Daoy (cell line): ENCODE data around the gene PI4K2A. TPM values are rescaled to one million over a fixed set of nuclear protein-coding genes. Genes with fewer than 3 reads are reported as not detected.

ENCODE experiments used
- DNase-seq: peaks from one replicate; pipeline ENCODE4 v3.0.0-alpha.2; 2015; ENCODE audit warnings: low read depth
- total RNA-seq: library from RNA; depleted of rRNA; stranded (reverse); fragments of >200 nt; shearing (Covaris generic); gene quantifications from 2 replicates; pipeline ENCODE4 v1.2.3, GENCODE V29; 2014

The PI4K2A gene
- total RNA-seq, 1 experiment from 2014 or later = 14.5 TPM

DNA sequence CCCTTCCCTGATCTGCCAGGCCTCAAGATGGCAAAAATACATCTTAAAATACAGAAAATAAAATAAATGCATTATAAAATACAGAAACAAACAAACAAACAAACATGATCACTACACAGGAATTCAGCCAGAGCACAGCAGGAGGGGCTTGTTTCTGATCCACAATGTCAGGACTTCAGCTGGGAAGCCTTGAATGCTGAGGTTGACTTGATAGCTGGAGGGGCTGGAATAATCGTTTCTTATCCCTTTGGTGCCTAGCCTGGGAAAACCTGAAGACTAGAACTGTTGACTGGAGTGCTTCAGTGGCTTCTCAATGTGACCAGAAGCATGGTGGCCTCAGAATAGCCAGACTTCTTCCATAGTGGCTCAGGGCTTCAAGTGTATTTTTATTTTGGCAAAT, 63.9 kb downstream of the PI4K2A start:
- DNase-seq = no peak

DNA sequence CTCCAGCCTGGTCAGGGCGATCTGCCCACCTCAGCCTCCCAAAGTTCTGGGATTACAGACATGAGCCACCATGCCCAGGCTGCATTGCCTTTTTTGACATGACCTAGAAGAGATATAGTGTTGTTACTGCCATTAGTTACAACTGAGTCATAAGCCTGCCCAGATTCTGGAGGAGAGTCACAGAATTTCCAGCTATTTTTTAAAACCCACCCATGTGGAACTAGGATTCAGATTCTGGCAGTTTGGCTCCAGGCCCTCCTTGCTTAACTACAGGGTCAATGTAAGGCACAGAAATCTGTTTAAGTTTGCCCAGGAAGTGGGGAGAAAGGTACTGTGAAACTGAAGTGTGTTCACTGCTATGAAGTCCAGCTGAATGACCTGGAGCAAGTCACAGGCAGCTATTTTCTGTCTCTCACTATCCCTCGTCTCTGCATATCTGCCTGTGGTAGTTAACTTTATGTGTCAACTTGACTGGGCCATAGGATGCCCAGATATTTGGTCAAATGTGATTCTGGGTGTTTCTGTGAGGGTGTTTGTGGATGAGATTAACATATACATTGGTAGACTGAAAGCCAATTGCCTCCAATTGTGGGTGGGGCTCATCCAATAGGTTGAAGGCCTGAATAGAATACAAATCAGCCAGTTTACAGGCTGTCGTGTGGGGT, 64.7 kb downstream of the PI4K2A start:
- DNase-seq = no peak

DNA sequence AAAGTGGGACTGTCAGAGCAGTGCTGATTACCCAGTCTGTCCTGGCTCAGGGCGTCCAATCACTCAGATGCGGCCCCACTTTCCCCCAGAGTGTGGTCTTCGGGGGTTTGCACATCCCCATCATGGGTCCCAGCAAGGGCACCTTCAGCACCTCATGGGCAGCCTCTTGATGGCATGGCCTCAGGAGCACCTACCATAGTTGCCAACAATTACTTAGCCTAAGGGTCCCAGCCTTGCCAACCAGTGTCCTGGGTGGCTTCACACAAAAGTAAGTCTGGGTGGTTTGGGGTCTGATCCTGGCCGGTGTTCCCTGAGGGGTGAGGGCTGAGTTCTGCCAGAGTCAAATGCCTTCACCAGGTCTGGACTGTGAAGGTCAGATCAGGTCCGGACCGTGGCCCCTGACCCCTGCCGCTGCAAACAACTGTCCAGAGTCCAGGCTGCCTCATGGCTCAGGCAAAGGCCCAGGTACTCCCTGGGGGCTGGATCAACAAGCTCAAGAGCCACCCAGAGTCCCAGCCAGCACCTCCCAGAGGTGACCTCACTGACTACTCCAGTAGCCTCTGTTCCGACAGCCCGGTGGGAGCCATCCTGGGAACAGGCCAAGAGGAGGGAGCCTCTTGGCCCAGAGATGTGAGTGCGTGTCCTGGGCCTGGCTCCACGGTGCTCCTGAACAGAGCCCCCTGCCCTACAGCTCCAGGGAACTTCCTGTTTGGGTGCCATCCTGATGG, 66.8 kb downstream of the PI4K2A start:
- DNase-seq = no peak

- DNase-seq = no peak
Observed at GRCh38 chr10:97708167-97708566, 67.7 kb downstream of the PI4K2A start.

- DNase-seq = peak; percentile 37
Observed at GRCh38 chr10:97708976-97709946, 68.8 kb downstream of the PI4K2A start.

GRCh38 chr10:97711640-97712572, 71.4 kb downstream of the PI4K2A start:
- DNase-seq = no peak

- peak; percentile 82 for DNase-seq
Observed at GRCh38 chr10:97713339-97713825, 72.9 kb downstream of the PI4K2A start, which contains the start of gene MARVELD1. Gene MARVELD1 (plus strand): TSS chr10:97713730. CDS start chr10:97713877, 147 bp downstream.

- DNase-seq = peak; percentile 79
Observed at GRCh38 chr10:97713826-97714400, 73.4 kb downstream of the PI4K2A start.

- DNase-seq = peak; percentile 68
Observed at GRCh38 chr10:97714401-97715258, 74.2 kb downstream of the PI4K2A start.

GRCh38 chr10:97715259-97715874, 74.9 kb downstream of the PI4K2A start:
- DNase-seq = no peak

GRCh38 chr10:97717627-97718026, 77.2 kb downstream of the PI4K2A start:
- DNase-seq = no peak

DNA sequence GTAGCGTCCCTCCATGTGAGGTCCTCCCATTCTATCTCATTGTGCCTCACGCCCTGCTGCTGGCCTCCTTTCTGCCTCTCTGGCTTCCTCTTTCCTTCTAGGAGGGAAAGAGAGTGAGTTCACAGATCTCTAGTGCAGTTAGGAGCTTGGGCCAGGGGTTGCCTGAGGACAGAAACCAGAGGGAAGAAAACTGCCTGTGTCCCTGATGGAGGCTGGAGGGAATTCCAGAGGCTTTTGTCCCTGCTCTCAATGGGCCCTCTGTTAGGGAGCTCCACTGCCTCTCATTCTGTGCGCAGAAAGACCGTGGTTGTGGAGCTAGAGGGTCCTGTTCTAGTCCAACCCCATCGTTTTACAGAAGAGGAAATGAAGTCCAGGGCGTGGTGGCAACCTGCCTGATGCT, 77.7 kb downstream of the PI4K2A start:
- no peak for DNase-seq

DNA sequence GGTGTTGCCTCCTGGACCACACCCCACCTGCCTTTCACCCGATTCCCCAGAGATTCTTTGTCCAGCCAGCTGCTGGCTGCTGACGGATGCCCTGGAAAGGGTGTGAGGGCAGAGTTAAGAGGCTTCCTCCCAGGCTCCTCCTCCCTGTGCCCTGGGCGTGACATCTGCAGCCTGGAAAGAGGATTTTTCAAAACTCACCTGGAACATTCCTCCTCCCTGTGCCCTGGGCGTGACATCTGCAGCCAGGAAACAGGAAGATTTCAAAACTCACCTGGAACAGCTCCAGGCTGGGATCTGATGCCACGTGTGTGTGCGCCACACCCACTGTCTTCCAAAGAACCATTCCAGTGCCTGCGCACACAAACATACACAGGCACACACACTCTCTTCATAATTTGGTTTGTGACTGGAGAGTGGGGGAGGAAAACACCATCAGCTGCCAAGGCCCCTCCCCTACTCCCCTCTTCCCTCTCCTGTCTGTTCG, 78.2 kb downstream of the PI4K2A start:
- no peak for DNase-seq

DNA sequence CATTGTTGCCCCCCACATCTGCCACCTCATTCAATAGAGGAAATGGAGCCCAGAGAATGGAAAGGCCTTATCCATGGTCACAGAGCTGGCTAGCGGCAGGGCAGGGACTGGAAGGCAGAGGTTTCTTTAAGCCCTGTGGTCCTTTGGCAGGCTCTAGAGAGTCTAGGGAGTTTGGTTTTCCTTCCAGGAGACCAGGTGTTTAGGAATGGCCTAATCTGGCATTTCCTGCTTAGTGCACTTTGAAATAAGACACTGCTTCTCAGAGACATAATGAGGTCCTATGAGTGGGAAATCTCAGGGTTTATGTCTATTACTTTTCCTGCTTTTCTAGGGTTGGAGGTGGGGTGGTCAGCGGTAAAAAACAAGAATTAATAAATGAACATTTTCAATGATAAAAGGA, 79.1 kb downstream of the PI4K2A start:
- no peak for DNase-seq

DNA sequence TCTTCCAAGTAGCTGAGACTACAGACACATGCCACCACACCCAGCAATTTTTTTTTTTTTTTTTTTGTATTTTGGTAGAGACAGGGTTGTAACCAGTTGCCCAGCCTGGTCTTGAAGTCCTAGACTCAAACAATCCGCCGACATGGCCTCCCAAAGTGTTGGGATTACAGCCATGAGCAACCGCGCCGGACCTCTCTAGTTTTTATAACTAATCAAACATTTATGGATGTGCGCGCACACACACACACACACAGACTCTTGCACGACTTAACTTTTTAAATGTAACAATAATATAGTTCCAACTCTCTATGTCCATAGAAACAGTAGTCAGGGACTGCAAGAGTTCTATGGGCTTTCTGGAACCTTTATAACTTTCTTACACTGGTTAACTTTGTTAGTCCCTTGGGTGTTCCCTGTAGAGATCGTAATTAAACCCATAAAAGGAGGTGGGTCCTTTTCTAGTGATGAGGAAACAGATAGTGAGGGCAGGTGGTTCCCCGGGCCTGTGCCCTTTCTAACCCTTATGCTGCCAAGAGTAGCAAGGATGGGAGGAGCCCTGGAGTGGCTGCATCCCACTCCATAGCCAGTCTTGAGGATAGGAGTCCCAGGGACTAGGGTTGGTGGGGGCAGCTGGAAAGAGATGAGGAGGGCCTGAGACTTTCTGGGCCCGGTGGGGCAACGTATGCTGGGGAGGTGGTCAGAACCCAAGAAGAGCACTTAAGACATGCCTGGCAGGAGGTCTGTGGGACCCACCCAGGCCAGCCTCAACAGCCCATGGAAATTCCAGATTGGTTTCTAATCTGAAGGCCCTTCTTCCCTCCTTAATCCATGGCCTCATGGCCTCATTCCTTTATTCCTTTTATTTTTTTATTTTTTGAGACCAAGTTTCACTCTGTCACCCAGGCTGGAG, 81.7 kb downstream of the PI4K2A start:
- no peak for DNase-seq

GRCh38 chr10:97723001-97723400, 82.5 kb downstream of the PI4K2A start:
- DNase-seq = no peak

DNA sequence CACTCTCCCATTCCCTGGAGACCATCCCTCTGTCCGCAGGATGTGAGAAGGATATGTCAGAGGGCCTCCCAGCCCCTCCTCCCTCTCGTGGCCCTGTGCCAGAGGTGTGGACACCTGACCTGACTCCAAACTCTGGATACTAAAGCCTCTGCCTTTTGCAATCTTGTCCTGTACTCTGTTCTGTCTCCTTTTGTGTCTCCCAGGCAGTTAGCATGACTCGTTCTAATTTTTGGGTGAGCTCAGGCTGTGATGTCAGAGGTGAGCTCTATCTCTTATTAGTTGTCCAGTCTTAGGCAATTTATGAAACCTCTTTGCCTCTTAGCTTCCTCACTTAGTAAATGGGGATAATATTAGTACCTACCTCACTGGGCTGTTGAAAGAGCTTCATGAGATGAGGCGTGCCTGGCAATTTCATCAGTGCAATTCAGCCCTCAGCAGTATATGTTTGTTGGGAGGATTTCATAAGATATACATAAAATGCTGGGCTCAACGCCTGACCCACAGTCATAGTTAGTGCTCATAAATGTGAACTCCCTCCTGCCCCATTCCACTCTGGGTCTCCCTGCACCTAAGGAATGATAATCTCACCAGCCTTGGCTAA, 84.0 kb downstream of the PI4K2A start:
- no peak for DNase-seq
